Erythroblast (primary cell): ENCODE data around the gene TAS2R5.

Experiments
- GATA1 ChIP-seq: IDR thresholded peaks from 2 replicates; pipeline ENCODE4 v1.6.1; 2011; ENCODE audit warnings: low read depth, mild to moderate bottlenecking, control low read depth, low read length, moderate library complexity
- POLR2A ChIP-seq: IDR thresholded peaks from 2 replicates; pipeline ENCODE4 v1.6.1; 2011; ENCODE audit warnings: mild to moderate bottlenecking, low read length

- TF ChIP-seq POLR2A: no peak
- TF ChIP-seq GATA1: no peak
Observed at GRCh38 chr7:141754939-141755338, 35.1 kb upstream of the TAS2R5 start.
